ENCODE results near the gene AQR. TPM values are rescaled to one million over a fixed set of nuclear protein-coding genes. Genes with fewer than 3 reads are reported as not detected.

AQR gene
- total and polyA plus RNA-seq, 2 of the 8 experiments (the other 6 are each of a cell fraction or from before 2014, with no cell fraction given), result 34.5 to 57.6 TPM

GRCh38 chr15:34904527-34904926, 65.0 kb downstream of the AQR start:
- H3K9me3 ChIP-seq (ENCODE audit: insufficient read depth in 2 of 2, low read depth in 1 of 2, low read length in 1 of 2), result no peaks in the 10 kb centered on the region
- no peak for FAIRE-seq

More at GRCh38 chr15:34904527-34904926, 65.0 kb downstream of the AQR start:
- POLR2A ChIA-PET (ENCODE audit: partially characterized antibody), result no interaction called here
- no peak for DNase-seq (ENCODE audit: low read depth in 1 of 2, low spot score in 2 of 2)
- H4K20me1 ChIP-seq (replicated peaks in 1 of 2; ENCODE audit: control insufficient read depth in 1 of 2, insufficient read depth in 2 of 2, low read length in 2 of 2), result no peaks in the 10 kb centered on the region
- H3K4me1 ChIP-seq (replicated peaks in 1 of 4; ENCODE audit: control insufficient read depth in 3 of 4, insufficient read depth in 4 of 4, low read length in 3 of 4), result no peaks in the 10 kb centered on the region
- CTCF ChIA-PET (ENCODE audit: partially characterized antibody), result no interaction called here
- H3K27me3 ChIP-seq (replicated peaks in 1 of 4; ENCODE audit: control insufficient read depth in 3 of 4, extremely low read depth in 1 of 4, insufficient read depth in 3 of 4, low read length in 3 of 4), result no peaks in the 10 kb centered on the region
- no peak overlapping the region for H3K4me2 ChIP-seq (ENCODE audit: insufficient read depth in 1 of 2, low read depth in 2 of 2, low read length in 2 of 2)
- TF ChIP-seq EGR1 (IDR thresholded peaks at IDR 0.05; ENCODE audit: borderline replicate concordance, low read depth, low read length) (no peak), JUN (IDR thresholded peaks at IDR 0.05; ENCODE audit: low read depth, low read length) (no peak), NANOG (IDR thresholded peaks at IDR 0.05; ENCODE audit: insufficient read depth, low read depth, low read length, poor library complexity, severe bottlenecking) (no peak)
- no peak overlapping the region for H2BK15ac ChIP-seq (ENCODE audit: low read length)
- H3K4me3 ChIP-seq (ENCODE audit: extremely low read depth in 1 of 4, insufficient read depth in 2 of 4, low read depth in 3 of 4, low read length in 4 of 4), result no peak overlapping the region
- H2BK5ac ChIP-seq (ENCODE audit: low read depth, low read length), result no peak overlapping the region
- no peak overlapping the region for H2BK20ac ChIP-seq (ENCODE audit: low read length)
- no peak overlapping the region for H2AK5ac ChIP-seq (ENCODE audit: low read depth, low read length)
- H3K79me2 ChIP-seq (ENCODE audit: control insufficient read depth in 1 of 2, insufficient read depth in 2 of 2, low read length in 2 of 2), result no peaks in the 10 kb centered on the region
- H2BK12ac ChIP-seq (ENCODE audit: low read depth, low read length), result no peak overlapping the region
- no peak overlapping the region for H3K14ac ChIP-seq (ENCODE audit: insufficient read length)
- no peak overlapping the region for H3K56ac ChIP-seq (replicated peaks; ENCODE audit: insufficient read length, low read depth, low read length)
- H3K23me2 ChIP-seq (ENCODE audit: low read depth, low read length), result no peaks in the 10 kb centered on the region; the same call in 1 of the 2 replicates
- no peak overlapping the region for H2BK120ac ChIP-seq (replicated peaks; ENCODE audit: low read depth, low read length)
- H3K23ac ChIP-seq (ENCODE audit: insufficient read length), result no peak overlapping the region
- no peak overlapping the region for H4K8ac ChIP-seq (ENCODE audit: extremely low read depth, insufficient read depth, low read length)
- H3K27ac ChIP-seq (ENCODE audit: low read depth, low read length), result no peak overlapping the region
- H2AFZ ChIP-seq (ENCODE audit: low read length), result no peak overlapping the region
- WGBS, 2 experiments (ENCODE audit: extremely low coverage in 1 of 2, insufficient coverage in 1 of 2, insufficient read length in 1 of 2, insufficient replicate concordance in 2 of 2, low coverage in 1 of 2, low lambda C conversion rate in 2 of 2, missing lambda C conversion rate in 1 of 2), result 91% methylated on average over 1 of the region's 1 CpG; no CpG with 5 or more reads in 1 of the 2 experiments
- no peak overlapping the region for H3K9ac ChIP-seq (replicated peaks in 1 of 4; ENCODE audit: extremely low read depth in 1 of 4, low read depth in 3 of 4, low read length in 3 of 4)
- H3K79me1 ChIP-seq (ENCODE audit: low read depth, low read length), result no peaks in the 10 kb centered on the region
- no peak overlapping the region for H3K18ac ChIP-seq (ENCODE audit: extremely low read depth, low read length)
- H4K5ac ChIP-seq (ENCODE audit: insufficient read length, low read depth, low read length), result no peak overlapping the region
- H4K91ac ChIP-seq (replicated peaks; ENCODE audit: insufficient read length, low read length), result no peak overlapping the region
- H3K4ac ChIP-seq (replicated peaks; ENCODE audit: insufficient read length, low read depth, low read length), result no peak overlapping the region
- H3K36me3 ChIP-seq (ENCODE audit: control insufficient read depth in 2 of 4, insufficient read depth in 4 of 4, low read length in 3 of 4), result peaks cover 5 to 50% (median 24%) of the 10 kb centered on the region in 4 experiments; a peak in 7 of 8 replicates
